ENCODE measurements around the gene UGGT1.

GRCh38 chr2:128237911-128238697, 147.1 kb downstream of the UGGT1 start:
- TF ChIP-seq CTCF (IDR thresholded peaks at IDR 0.05; ENCODE audit: insufficient read depth, low read length, poor library complexity, severe bottlenecking): no peak
- TF ChIP-seq EZH2phosphoT487 (conservative IDR thresholded peaks at IDR 0.05; ENCODE audit: low read length): no peak

Data from SU-DHL-6 (cell line).